GM20000 (cell line): ENCODE results near the gene SLC2A4.

Source experiments
- DNase-seq: peaks from one replicate; pipeline ENCODE4 v3.0.0; 2012; ENCODE audit warnings: low spot score
- CTCF ChIP-seq: IDR thresholded peaks from 2 replicates; pipeline ENCODE4 v1.5.1; 2012; ENCODE audit warnings: mild to moderate bottlenecking, control low read depth; ENCODE audit errors: extremely low read depth, missing control alignments

SLC2A4 gene

GRCh38 chr17:7262192-7262934, 19.2 kb upstream of the SLC2A4 start, which contains the start of gene CLDN7:
TSS of gene CLDN7 (minus strand) at chr17:7262478. CDS start at chr17:7262043, 435 bp downstream.
- TF ChIP-seq CTCF, result no peak
- DNase-seq, result peak; percentile 55

- no peak for TF ChIP-seq CTCF
- DNase-seq, result peak; percentile 40
Observed at GRCh38 chr17:7262935-7263800, 18.4 kb upstream of the SLC2A4 start.

- DNase-seq, result no peak
- TF ChIP-seq CTCF, result no peak
Observed at GRCh38 chr17:7263801-7264078, 17.8 kb upstream of the SLC2A4 start.

- TF ChIP-seq CTCF, result no peak
- no peak for DNase-seq
Observed at GRCh38 chr17:7266784-7267183, 14.7 kb upstream of the SLC2A4 start.

GRCh38 chr17:7279448-7279847, 2.1 kb upstream of the SLC2A4 start:
- DNase-seq, result no peak
- no peak for TF ChIP-seq CTCF

- peak; percentile 91 for DNase-seq
- TF ChIP-seq CTCF, result peak; percentile 88
Observed at GRCh38 chr17:7280519-7281073, 922 bp upstream of the SLC2A4 start.

- peak; percentile 14 for DNase-seq
- no peak for TF ChIP-seq CTCF
Observed at GRCh38 chr17:7281953-7282751, 634 bp downstream of the SLC2A4 start.
